ENCODE measurements around the gene ABCC1.

- no peak for TF ChIP-seq CTCF (IDR thresholded peaks at IDR 0.05; ENCODE audit: low read depth, low read length)
- TF ChIP-seq POLR2A (IDR thresholded peaks at IDR 0.05; ENCODE audit: extremely low read depth, insufficient read length), result no peak
- no peak for TF ChIP-seq MAX (IDR thresholded peaks at IDR 0.05; ENCODE audit: low read depth, low read length)
Observed at GRCh38 chr16:16151315-16151714, 201.9 kb downstream of the ABCC1 start.
